ENCODE results near the gene CLECL1.

DNA sequence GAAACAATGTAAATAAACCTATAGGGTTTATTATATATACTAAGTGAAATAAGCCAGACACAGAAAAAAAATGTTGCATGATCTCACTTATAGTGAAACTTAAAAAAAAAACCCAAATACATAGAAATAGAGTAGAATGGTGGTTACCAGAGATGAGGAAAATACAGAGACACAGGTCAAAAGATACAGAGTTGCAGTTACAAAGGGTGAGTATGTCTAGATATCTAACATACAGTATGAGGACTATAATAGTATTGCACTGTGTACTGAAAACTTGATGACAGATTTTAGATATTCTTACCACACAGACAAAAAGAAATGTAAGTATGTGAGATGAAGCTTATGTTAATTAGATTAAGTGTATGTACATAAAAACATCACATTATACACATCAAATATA, 35.3 kb downstream of the CLECL1 start:
- TF ChIP-seq, protein P1, sequence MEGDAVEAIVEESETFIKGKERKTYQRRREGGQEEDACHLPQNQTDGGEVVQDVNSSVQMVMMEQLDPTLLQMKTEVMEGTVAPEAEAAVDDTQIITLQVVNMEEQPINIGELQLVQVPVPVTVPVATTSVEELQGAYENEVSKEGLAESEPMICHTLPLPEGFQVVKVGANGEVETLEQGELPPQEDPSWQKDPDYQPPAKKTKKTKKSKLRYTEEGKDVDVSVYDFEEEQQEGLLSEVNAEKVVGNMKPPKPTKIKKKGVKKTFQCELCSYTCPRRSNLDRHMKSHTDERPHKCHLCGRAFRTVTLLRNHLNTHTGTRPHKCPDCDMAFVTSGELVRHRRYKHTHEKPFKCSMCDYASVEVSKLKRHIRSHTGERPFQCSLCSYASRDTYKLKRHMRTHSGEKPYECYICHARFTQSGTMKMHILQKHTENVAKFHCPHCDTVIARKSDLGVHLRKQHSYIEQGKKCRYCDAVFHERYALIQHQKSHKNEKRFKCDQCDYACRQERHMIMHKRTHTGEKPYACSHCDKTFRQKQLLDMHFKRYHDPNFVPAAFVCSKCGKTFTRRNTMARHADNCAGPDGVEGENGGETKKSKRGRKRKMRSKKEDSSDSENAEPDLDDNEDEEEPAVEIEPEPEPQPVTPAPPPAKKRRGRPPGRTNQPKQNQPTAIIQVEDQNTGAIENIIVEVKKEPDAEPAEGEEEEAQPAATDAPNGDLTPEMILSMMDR (IDR thresholded peaks at IDR 0.05 in 4 of 5, conservative IDR thresholded peaks at IDR 0.05 in 1 of 5): no peak
- no peak for TF ChIP-seq POLR2A (IDR thresholded peaks at IDR 0.05)
